ENCODE data around the gene TAF11L8.
"Not testable (repeated sequence)": the region's sequence is repeated elsewhere in the genome, so short reads cannot be mapped to it uniquely, and the experiment has no call there.

Gene TAF11L8

DNA sequence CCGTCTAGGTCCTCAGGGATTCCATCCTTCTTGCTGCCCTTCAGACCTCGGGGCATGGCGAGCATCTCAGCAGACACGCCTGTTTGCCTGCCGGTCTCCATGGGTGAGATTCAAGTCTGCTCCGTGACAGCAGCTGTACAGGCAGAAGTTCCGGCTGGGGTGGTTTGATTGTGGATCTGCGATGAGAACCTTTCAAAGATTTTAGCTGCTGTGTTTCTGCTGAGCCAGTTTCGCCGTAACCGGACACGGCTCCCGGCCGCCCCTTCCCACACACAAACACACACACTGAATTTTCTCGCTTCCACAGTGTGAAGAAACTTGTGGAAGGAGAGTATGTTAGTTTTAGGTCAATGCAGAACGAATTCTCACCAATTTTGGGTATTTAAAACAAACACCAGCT is at the start of gene TAF11L8:
Gene TAF11L8 (minus strand): TSS at position 101 of the 400 bp plus-strand sequence.
- not testable (repeated sequence) for DNase-seq (ENCODE audit: low read depth)

DNA sequence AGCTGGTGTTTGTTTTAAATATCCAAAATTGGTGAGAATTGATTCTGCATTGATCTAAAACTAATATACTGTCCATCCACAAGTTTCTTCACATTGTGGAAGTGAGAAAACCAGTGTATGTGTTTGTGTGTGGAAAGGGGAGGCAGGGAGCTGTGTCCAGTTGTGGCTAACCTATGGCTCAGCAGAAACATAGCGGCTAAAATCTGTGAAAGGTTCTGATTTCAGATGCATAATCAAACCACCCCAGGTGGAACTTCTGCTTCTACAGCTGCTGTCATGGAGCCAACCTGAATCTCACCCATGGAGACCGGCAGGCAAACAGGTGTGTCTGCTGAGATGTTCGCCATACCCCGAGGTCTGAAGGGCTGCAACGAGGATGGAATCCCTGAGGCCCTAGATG is 43.4 kb upstream of the TAF11L8 start, which contains the start of gene TAF11L14:
Gene TAF11L14 (plus strand): TSS at position 301 of the 400 bp plus-strand sequence.
- DNase-seq (ENCODE audit: low read depth): no peak

DNA sequence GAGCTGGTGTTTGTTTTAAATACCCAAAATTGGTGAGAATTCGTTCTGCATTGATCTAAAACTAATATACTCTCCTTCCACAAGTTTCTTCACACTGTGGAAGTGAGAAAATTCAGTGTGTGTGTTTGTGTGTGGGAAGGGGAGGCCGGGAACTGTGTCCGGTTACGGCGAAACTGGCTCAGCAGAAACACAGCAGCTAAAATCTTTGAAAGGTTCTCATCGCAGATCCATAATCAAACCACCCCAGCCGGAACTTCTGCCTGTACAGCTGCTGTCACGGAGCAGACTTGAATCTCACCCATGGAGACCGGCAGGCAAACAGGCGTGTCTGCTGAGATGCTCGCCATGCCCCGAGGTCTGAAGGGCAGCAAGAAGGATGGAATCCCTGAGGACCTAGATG is 41.0 kb upstream of the TAF11L8 start, which contains the start of gene TAF11L13:
Gene TAF11L13 (plus strand): TSS at position 301 of the 400 bp plus-strand sequence.
- not testable (repeated sequence) for DNase-seq (ENCODE audit: low read depth)

DNA sequence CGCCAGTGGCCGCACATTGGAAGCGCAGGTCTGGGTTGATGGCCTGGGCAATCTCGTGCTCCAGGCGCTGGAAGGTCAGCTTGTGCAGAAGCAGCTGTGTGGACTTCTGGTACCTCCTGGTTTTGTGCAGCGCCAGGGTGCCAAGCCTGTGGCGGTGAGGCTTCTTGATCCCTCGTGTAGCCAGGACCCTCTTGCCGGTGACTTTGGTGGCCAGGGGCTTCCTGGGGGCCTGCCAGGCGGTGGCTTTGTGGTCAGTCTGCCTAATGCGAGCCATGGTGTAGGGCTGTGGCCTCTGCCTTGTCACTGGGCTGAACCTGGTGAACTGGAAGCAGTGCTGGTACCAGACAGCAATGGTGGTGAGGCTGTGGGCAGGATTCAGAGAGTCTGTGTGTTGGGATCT is 34.9 kb upstream of the TAF11L8 start:
- DNase-seq (ENCODE audit: low read depth): no peak

DNA sequence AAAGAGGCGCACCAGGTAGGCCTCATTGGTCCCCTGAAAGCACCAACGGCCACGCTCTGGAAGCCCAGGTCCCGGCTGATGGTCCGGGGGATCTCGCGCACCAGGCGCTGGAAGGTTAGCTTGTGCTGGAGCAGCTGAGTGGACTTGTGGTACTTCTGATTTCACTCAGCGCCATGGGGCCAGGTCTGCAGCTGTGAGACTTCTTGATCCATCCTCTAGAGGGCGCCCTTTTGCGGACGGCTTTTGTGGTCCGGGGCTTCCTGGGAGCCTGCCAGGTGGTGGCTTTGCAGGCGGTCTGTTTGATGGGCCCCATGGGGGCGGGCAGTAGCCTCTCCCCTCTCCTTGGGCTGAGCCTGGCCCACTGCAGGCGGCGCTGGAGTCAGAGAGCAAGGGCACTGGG is 29.9 kb upstream of the TAF11L8 start:
- no peak for DNase-seq (ENCODE audit: low read depth)

DNA sequence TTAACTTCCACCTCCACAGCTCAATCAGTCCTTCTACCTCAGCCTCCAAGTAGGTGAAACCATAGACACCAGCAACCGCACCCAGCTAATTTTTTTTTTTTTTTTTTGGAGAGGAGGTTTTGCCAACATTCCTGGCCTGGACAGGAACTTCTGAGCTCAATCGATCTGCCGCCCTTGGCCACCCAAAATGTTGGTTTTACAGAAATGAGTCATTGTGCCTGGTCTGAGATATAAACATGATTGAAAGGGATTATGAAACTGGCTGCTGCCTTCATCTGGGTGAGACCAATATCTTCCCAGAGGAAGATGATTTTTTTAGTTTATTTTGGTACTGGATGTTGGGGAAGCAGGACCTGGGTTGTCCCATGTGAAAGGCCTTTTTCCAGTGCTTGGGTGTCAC is 28.6 kb upstream of the TAF11L8 start:
- no peak for DNase-seq (ENCODE audit: low read depth)

DNA sequence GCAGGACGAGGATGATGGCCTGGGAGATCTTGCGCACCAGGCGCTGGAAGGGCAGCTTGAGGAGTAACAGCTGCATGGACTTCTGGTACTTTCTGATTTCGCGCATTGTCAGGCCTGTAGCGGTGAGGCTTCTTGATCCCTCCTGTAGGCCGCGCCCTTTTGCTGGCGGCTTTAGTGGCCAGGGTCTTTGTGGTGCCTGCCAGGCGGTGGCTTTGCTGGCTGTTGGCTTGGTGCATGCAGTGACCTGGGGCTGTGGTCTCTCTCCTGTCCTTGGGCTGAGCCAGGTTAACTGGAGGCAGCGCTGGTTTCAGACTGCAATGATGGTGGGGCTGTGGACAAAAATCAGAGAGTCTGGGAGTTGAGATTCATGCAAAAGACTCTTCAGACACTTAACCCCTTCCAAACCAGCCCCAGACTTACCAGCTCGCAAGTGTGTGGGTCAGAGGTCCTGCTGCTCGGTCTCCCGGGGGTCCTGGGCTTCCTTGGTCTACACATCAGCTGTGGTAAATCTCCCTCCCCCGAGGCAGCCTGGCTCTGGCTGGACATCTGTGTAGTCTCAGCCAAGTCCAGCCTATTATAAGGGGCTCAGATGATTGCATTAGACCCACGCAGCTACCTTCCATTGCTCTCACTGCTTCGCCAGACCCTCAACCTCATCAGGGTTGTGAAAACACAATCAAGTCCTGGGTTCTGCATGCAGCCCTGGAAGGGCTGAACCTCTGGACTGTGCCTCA is 24.3 kb upstream of the TAF11L8 start:
- no peak for DNase-seq (ENCODE audit: low read depth)

DNA sequence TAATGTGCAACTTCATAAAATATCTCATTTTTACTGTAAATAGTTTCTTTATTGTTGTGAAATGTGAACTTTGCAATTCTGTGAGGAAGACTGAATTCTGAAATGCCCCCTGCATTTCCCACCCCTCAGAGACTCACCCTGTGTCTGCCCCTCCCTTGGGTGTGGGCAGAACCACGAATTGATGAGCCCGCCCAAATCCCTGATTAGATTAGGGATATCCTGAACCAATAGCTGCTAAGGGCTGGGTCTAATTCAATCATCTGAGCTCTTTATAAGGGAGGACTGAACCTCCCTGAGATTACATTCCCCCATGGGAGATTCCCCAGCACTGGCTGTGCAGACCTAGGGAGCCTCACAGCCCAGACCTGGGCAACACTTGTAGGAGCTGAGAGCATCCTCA is 19.3 kb upstream of the TAF11L8 start, which contains the start of gene TAF11L12:
Gene TAF11L12 (plus strand): TSS at position 301 of the 400 bp plus-strand sequence.
- not testable (repeated sequence) for DNase-seq (ENCODE audit: low read depth)

DNA sequence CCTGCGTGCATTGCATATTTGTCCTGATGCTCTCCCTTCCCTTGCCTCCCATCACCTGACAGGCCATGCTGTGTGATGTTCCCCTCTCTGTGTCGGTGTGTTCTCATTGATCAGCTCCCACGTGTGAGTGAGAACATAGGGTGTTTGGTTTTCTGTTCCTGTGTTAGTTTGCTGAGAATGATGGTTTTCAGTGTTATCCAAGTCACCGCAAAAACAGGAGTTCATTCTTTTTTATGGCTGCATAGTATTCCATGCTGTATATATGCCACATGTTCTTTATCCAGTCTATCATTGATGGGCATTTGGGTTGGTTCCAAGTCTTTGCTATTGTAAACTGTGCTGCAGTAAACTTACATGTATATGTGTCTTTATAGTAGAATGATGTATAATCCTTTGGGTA is 16.7 kb upstream of the TAF11L8 start:
- not testable (repeated sequence) for DNase-seq (ENCODE audit: low read depth)

DNA sequence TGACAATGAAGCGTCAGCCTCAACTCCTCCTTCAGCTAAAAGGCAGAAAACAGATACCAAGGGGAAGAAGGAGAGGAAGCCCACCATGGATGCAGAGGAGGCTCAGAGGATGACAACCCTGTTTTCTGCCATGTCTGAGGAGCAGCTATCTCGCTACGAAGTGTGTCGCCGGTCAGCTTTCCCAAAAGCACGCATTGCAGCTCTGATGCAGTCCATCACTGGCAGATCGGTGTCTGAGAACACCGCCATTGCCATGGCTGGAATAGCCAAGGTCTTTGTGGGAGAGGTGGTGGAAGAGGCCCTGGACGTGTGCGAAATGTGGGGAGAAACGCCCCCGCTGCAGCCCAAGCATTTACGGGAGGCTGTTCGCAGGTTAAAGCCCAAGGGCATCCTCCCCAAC is 14.2 kb upstream of the TAF11L8 start:
- DNase-seq (ENCODE audit: low read depth): no peak

DNA sequence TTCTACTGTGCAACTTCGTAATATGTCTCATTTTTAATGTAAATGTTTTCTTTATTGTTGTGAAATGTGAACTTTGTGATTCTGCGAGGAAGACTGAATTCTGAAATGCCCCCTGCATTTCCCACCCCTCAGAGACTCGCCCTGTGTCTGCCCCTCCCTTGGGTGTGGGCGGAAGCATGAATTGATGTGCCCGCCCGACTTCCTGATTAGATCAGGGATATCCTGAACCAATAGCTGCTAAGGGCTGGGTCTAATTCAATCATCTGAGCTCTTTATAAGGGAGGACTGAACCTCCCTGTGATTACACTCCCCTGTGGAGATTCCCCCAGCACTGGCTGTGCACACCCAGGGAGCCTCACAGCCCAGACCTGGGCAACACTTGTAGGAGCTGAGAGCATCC is 13.1 kb upstream of the TAF11L8 start, which contains the start of gene TAF11L11:
Gene TAF11L11 (plus strand): TSS at position 304 of the 400 bp plus-strand sequence.
- not testable (repeated sequence) for DNase-seq (ENCODE audit: low read depth)

DNA sequence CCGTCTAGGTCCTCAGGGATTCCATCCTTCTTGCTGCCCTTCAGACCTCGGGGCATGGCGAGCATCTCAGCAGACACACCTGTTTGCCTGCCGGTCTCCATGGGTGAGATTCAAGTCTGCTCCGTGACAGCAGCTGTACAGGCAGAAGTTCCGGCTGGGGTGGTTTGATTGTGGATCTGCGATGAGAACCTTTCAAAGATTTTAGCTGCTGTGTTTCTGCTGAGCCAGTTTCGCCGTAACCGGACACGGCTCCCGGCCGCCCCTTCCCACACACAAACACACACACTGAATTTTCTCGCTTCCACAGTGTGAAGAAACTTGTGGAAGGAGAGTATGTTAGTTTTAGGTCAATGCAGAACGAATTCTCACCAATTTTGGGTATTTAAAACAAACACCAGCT is 7.0 kb upstream of the TAF11L8 start, which contains the start of gene TAF11L10:
Gene TAF11L10 (minus strand): TSS at position 101 of the 400 bp plus-strand sequence.
- DNase-seq (ENCODE audit: low read depth): not testable (repeated sequence)

DNA sequence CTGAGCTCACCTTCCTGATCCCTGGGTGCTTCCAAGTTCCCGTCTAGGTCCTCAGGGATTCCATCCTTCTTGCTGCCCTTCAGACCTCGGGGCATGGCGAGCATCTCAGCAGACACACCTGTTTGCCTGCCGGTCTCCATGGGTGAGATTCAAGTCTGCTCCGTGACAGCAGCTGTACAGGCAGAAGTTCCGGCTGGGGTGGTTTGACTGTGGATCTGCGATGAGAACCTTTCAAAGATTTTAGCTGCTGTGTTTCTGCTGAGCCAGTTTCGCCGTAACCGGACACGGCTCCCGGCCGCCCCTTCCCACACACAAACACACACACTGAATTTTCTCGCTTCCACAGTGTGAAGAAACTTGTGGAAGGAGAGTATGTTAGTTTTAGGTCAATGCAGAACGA is 3.5 kb upstream of the TAF11L8 start, which contains the start of gene TAF11L9:
Gene TAF11L9 (minus strand): TSS at position 140 of the 400 bp plus-strand sequence.
- not testable (repeated sequence) for DNase-seq (ENCODE audit: low read depth)

DNA sequence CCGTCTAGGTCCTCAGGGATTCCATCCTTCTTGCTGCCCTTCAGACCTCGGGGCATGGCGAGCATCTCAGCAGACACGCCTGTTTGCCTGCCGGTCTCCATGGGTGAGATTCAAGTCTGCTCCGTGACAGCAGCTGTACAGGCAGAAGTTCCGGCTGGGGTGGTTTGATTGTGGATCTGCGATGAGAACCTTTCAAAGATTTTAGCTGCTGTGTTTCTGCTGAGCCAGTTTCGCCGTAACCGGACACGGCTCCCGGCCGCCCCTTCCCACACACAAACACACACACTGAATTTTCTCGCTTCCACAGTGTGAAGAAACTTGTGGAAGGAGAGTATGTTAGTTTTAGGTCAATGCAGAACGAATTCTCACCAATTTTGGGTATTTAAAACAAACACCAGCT is 5.1 kb downstream of the TAF11L8 start, which contains the start of gene TAF11L7:
Gene TAF11L7 (minus strand): TSS at position 101 of the 400 bp plus-strand sequence.
- not testable (repeated sequence) for DNase-seq (ENCODE audit: low read depth)
